Measurements from ENCODE around the gene CDKAL1.

- TF ChIP-seq BHLHE40 (IDR thresholded peaks at IDR 0.05; ENCODE audit: borderline replicate concordance) (no peak), FOXK2 (IDR thresholded peaks at IDR 0.05) (no peak), FOXA1 (IDR thresholded peaks at IDR 0.05) (no peak), SP1 (IDR thresholded peaks at IDR 0.05) (no peak), CTBP1 (IDR thresholded peaks at IDR 0.05; ENCODE audit: borderline replicate concordance) (no peak)
These were observed 565.4 kb downstream of the CDKAL1 start for GRCh38 chr6:21099338-21100314.
